Pancreas (tissue), 10 donors: ENCODE measurements around the gene MEIKIN. TPM values are rescaled to one million over a fixed set of nuclear protein-coding genes. Genes with fewer than 3 reads are reported as not detected.

ENCODE experiments used
- ATAC-seq, 4 donors: fragments of 200-7000 bp; cut with Tn5 transposase; one replicate each; pipeline versions ENCODE4 v1.8.0 to v1.9.1; 2020; ENCODE audit warnings: mild to moderate bottlenecking in 4 of 4, moderate library complexity in 4 of 4
- DNase-seq, 6 donors: peaks; one replicate each; pipeline ENCODE4 v3.0.0-alpha.2; 2020
- FAIRE-seq: peaks from 2 replicates; lab custom pipeline; 2012; peaks lifted over from hg19 to GRCh38; lab: Jason Lieb, UNC
- H3K27ac ChIP-seq, 4 donors: fragments of 200-600 bp; sonication (generic); 1 replicate in 3 of 4; 2 replicates in 1 of 4; pipeline versions ENCODE4 v1.5.0 to v1.8.0; 2020
- H3K27me3 ChIP-seq, 4 donors: fragments of 200-600 bp; one replicate each; pipeline ENCODE4 v1.8.0; 2021
- H3K36me3 ChIP-seq, 3 donors: fragments of 200-600 bp; sonication (generic) in 1 of 3; one replicate each; pipeline versions ENCODE4 v1.5.0 to v1.8.0; 2020 to 2021
- H3K4me1 ChIP-seq, 3 donors: fragments of 200-600 bp; one replicate each; pipeline ENCODE4 v1.8.0; 2021
- H3K4me3 ChIP-seq, 4 donors: fragments of 200-600 bp; sonication (generic) in 2 of 4; one replicate each; pipeline versions ENCODE4 v1.5.0 to v1.8.0; 2020 to 2021
- H3K9me3 ChIP-seq, 4 donors: fragments of 200-600 bp; one replicate each; pipeline ENCODE4 v1.8.0; 2021
- WGBS, 2 donors: extraction: QIAGEN DNeasy Blood & Tissue Kit; methylation state at CpG; one replicate each; pipeline ENCODE4 v1.1.7; 2013; 5-methylcytosine and 5-hydroxymethylcytosine counted together
- intact Hi-C, 3 donors: fragments of 100-400 bp; cut with DNase I; formaldehyde crosslinking; loops; one replicate each; pipeline versions ENCODE4 v1.11.1 to v1.14.2; 2022
- polyA plus RNA-seq, 2 donors: library from polyadenylated mRNA; stranded (reverse); fragments of 200-250 nt; gene quantifications; one replicate each; pipeline ENCODE4 v1.2.3, GENCODE V29; 2013
- total RNA-seq, 6 donors: library from RNA; stranded (reverse); fragmentation: NEBNext Ultra II Directional in 4 of 6; extraction: Animal tissue kit (Norgen Biotek cat#: 25700) in 4 of 6; gene quantifications; one replicate each; pipeline versions ENCODE4 v1.2.1 to v1.2.4, GENCODE V29; 2021 to 2023
- TF ChIP-seq, protein P1 (sequence below), 4 donors: fragments of 200-600 bp; sonication (generic) in 3 of 4; IDR thresholded peaks; one replicate each; pipeline versions ENCODE4 v1.5.0 to v1.8.0; 2021; ENCODE audit warnings: antibody characterized with exemption in 4 of 4
- donor health status: healthy with polysubstance abuse.
- donor health status: DM: no; HTN: no; CAD: no; lungs with moderate emphysema.
- donor health status: DM: no; HTN: no; CAD: no.
- donor health status: control.
- donor health status: control.
- donor health status: Bipolar disorder and iron deficiency.
- donor health status: DM: yes; HTN: yes; CAD: no.
- donor health status: DM: no; HTN: no; CAD: no.
- donor health status: DM: no; HTN: no; CAD: no.
- donor health status: DM: yes; HTN: yes; CAD: no.

Gene MEIKIN
- total and polyA plus RNA-seq, 8 donors: 1.2 TPM; not detected in 7

DNA sequence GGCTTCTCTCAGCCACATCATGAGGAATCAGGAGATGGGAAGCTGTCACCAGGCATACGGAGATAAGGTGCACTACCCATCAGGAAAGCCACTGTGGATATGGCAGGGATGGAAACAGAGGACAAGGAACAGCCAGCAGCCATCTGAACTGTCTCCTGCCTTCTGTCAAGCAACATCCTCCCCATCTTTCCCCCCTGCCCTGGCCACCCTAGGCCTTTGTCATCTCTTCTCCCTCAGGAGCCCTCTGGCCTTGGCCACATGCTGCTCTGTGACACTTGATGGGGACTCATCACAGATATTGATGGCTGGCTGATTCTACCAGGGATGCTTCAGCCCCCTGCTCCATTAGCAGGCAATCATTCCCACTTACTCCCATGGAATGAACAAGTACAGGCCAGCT, 21.1 kb upstream of the MEIKIN start:
- no peaks in the 10 kb centered on the region for H3K36me3 ChIP-seq
- TF ChIP-seq, protein P1, sequence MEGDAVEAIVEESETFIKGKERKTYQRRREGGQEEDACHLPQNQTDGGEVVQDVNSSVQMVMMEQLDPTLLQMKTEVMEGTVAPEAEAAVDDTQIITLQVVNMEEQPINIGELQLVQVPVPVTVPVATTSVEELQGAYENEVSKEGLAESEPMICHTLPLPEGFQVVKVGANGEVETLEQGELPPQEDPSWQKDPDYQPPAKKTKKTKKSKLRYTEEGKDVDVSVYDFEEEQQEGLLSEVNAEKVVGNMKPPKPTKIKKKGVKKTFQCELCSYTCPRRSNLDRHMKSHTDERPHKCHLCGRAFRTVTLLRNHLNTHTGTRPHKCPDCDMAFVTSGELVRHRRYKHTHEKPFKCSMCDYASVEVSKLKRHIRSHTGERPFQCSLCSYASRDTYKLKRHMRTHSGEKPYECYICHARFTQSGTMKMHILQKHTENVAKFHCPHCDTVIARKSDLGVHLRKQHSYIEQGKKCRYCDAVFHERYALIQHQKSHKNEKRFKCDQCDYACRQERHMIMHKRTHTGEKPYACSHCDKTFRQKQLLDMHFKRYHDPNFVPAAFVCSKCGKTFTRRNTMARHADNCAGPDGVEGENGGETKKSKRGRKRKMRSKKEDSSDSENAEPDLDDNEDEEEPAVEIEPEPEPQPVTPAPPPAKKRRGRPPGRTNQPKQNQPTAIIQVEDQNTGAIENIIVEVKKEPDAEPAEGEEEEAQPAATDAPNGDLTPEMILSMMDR (IDR thresholded peaks at IDR 0.05): no peak
- DNase-seq (no peak), ATAC-seq (no peak), FAIRE-seq (no peak)
- no peaks in the 10 kb centered on the region for H3K9me3 ChIP-seq
- no peaks in the 10 kb centered on the region for H3K27me3 ChIP-seq
- H3K27ac ChIP-seq: no peak overlapping the region
- no peak overlapping the region for H3K4me3 ChIP-seq
- no peaks in the 10 kb centered on the region for H3K4me1 ChIP-seq
- intact Hi-C loops: no loop called here
- 89 to 100% methylated on average over 1 of the region's 1 CpG for WGBS, 2 donors

DNA sequence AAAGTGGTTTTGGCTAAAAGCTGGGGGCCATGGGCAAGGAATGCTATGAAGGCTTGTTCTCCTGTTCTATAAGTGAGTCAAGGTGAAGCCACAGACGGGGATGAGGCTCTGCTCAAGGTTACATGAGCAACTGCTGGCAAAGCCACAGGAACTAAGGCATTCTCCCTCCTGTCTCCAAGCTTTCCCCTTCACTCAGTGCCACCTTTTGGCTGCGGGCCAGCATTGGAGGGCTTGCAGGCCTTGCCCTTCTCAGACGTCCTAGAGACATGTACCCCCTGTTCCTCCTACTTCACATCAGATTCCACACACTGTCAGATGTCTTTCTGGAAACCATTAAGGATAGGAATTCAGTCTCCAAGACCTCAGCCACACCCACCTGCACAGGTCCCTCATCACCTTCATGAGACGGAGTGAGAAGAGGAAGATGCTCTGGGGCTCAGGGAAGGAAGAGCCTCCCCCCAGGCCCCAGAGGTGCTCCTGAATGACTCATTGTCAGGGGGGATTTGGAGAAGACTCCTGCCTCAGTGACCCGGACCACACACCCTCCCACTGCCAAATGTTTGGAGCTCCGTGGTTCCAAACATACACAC, 20.5 kb upstream of the MEIKIN start:
- FAIRE-seq (no peak), DNase-seq (no peak), ATAC-seq (no peak)
- Histone ChIP-seq H3K27me3 (no peaks in the 10 kb centered on the region), H3K9me3 (no peaks in the 10 kb centered on the region), H3K36me3 (no peaks in the 10 kb centered on the region), H3K4me1 (no peaks in the 10 kb centered on the region), H3K27ac (no peak overlapping the region), H3K4me3 (no peak overlapping the region)
- TF ChIP-seq, protein P1 (IDR thresholded peaks at IDR 0.05): no peak
- intact Hi-C loops: no loop called here
- 66 to 73% methylated on average over 6 of the region's 6 CpGs for WGBS, 2 donors

DNA sequence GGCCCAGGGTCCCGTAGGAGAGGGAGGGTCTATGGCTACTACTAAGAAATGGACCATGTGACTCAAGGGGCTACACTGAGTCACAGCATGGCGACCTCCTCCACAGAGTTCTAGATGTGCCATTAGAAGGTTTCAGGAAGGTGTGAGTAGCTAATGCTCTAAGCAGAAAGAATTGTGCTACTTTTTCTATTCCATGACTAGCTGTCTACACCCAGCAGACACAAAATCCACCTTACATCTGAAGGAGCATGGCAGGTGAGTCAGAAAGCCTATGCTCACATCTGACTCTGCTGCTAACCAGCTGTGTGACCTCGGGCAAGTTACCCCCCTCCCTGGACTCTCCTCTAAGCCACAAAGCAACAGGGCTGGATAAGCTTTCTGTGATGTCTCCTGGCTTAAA, 14.4 kb upstream of the MEIKIN start:
- no peak overlapping the region for H3K27ac ChIP-seq
- TF ChIP-seq, protein P1 (IDR thresholded peaks at IDR 0.05): no peak
- 84 to 92% methylated on average over 3 of the region's 3 CpGs for WGBS, 2 donors
- ATAC-seq: no peak
- no peaks in the 10 kb centered on the region for H3K9me3 ChIP-seq
- intact Hi-C loops: no loop called here
- H3K36me3 ChIP-seq: no peaks in the 10 kb centered on the region
- H3K4me1 ChIP-seq: no peaks in the 10 kb centered on the region
- DNase-seq: no peak
- no peak overlapping the region for H3K4me3 ChIP-seq
- no peak for FAIRE-seq
- no peaks in the 10 kb centered on the region for H3K27me3 ChIP-seq

DNA sequence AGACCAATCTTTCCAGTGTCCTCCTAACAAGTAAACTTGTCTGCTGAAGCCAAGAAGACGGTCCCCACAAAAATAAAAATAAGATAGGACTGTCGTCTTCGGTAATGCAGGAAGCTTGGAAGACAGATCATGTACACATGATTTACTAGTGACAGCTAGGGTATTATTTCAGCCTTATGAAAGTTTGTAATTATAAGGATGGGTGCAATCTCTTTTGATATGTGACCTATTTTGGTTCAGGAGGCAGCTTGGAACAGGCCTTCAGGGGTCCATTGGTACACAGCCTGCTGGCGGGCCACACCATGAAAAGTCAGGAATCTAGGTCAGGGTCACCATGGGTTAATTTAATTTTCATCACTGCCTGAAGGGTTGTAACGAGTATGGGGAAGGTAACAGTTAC, 13.7 kb upstream of the MEIKIN start:
- FAIRE-seq (no peak), ATAC-seq (no peak), DNase-seq (no peak)
- intact Hi-C loops: no loop called here
- TF ChIP-seq, protein P1 (IDR thresholded peaks at IDR 0.05): no peak
- Histone ChIP-seq H3K27ac (no peak overlapping the region), H3K4me1 (no peaks in the 10 kb centered on the region), H3K27me3 (no peaks in the 10 kb centered on the region), H3K9me3 (no peaks in the 10 kb centered on the region), H3K4me3 (no peak overlapping the region), H3K36me3 (no peaks in the 10 kb centered on the region)
- WGBS, 2 donors: 89 to 91% methylated on average over 5 of the region's 5 CpGs

DNA sequence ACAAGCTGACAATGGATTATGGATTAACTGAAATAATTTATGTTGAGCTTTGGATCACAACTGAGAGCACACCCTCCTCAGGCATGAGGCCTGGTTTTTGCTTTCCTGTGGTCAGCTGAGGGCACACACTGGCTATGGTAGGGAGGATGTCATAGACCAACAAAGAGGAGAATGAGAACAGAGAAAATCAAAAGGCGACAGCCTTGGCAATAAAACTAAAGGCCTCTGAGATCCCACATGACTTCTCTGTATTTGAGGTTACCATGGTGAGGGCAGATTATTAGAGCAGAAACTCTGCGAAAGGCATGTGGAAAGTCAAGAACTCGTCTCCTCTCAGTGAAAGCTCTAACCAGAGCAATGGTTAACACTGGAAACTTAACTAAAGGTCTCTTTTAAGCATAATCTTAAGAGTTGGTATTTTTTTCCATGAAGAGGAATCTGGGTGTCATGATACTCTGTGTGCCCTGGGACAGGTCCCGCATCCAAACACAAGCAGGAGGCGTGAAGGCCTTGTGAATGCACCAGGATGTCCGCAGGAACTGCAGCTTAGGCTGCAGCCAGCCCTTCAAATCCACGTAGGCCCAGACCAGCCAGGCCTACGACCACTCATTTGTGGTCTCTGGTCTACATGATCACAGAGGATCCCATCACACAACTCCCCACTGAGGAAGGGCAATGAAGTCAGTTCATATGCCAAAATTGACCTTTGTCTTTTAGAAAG, 12.4 kb upstream of the MEIKIN start:
- FAIRE-seq: no peak

More for the DNA sequence above, 12.4 kb upstream of the MEIKIN start:
- TF ChIP-seq, protein P1 (IDR thresholded peaks at IDR 0.05): no peak
- 84 to 85% methylated on average over 8 of the region's 8 CpGs for WGBS, 2 donors
- DNase-seq: no peak
- Histone ChIP-seq H3K9me3 (no peaks in the 10 kb centered on the region), H3K27me3 (no peaks in the 10 kb centered on the region), H3K4me1 (no peaks in the 10 kb centered on the region), H3K27ac (no peak overlapping the region), H3K36me3 (no peaks in the 10 kb centered on the region), H3K4me3 (no peak overlapping the region)
- intact Hi-C loops: no loop called here
- no peak for ATAC-seq
